Middle frontal gyrus (tissue), 1 donor: ENCODE data around the gene SLC8A2.
A peak's percentile ranks its signal among the peaks of the same experiment; 100 is the strongest.

Source experiments
- DNase-seq: peaks from one replicate; pipeline ENCODE4 v3.0.0-alpha.2; 2015; ENCODE audit warnings: low spot score; ENCODE audit errors: extremely low spot score

The SLC8A2 gene

GRCh38 chr19:47432499-47432898 lies 39.2 kb downstream of the SLC8A2 start:
- no peak for DNase-seq

DNA sequence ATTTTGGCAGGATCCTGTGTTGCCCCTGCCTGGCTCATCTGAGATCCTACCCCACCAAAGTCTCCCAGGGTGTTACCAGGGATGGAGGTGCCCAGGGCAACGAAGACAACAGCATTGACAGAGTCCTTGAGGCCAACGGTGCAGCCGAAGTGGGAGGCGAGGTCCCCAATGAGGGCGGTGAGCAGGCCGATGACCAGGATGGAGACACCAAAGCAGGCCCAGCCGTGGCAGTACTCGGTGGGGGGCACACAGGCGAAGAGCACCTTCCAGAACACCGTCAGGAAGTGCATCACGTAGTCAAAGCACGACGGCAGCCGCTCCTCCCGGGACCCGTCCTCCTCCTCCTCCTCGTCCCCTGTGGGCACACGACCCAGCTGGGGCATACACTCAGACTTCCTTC lies 39.6 kb downstream of the SLC8A2 start:
- DNase-seq, result no peak

DNA sequence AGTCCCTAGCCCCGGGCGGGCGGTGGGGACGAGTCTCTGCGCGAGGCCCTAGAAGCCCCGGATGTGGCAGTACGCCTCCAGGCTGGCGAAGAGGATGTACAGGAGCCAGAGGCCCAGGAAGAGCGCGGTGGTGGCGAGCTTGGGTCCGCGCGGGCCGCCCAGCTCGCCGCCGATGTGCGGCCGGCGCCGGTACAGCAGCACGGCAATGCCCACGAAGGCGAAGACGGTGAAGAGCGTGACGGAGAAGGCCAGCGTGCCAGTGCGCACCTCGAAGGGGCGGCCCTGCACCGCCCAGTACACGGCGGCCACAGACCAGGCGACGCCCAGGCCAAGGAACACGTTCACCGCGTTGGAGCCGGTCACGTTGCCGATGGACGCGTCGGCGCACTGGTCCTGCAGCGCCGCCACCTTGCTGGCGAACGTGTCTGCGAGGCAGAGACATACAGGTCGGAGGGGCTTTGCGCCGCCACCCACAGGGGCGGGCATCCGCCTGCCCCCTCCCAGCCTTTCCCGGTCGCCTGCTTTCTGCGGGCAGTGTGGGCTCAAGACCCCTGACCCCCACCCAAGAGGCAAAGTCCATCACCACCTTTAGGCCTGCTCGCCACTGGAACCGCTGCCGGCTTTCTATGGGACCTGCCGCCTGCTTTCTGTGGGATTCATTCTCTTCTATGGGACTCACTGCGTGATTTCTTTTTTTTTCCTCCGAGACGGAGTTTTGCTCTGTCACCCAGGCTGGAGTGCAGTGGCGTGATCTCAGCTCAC lies 41.5 kb downstream of the SLC8A2 start:
- DNase-seq, result no peak

- no peak for DNase-seq
Measured at GRCh38 chr19:47429140-47429793, 42.4 kb downstream of the SLC8A2 start.

DNA sequence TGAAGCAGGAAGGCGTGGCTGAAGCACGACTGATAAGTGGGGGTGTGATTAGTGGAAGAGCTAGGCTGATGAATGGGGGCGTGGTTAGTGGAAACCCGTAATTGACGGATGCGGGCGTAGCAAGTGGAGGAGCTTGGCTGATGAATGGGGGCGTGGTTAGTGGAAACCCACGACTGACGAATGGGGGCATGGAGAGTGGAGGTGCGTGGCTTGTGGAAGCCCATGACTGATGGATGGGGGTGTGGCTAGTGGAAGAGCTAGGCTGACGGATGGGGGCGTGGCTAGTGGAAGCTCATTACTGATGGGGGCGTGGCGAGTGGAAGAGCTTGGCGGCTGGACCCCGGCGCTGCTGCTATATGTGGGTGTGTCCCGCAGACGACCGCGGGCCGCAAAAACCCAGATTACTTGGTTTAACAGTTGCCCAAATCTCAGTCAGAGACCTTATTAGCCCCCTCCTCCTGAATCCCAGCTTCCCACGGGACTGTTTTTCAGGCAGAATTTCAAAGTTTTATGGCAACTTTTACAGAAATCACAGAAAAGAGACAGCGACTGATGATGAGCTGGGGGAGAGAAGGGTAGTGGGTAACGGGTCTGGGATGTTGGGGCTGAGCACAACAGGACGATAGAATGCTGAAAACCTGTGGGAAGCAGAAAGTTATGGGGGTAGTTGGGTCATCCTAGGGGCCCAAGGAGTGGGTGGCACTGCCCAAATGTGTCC lies 43.4 kb downstream of the SLC8A2 start:
- DNase-seq, result peak; percentile 88

DNA sequence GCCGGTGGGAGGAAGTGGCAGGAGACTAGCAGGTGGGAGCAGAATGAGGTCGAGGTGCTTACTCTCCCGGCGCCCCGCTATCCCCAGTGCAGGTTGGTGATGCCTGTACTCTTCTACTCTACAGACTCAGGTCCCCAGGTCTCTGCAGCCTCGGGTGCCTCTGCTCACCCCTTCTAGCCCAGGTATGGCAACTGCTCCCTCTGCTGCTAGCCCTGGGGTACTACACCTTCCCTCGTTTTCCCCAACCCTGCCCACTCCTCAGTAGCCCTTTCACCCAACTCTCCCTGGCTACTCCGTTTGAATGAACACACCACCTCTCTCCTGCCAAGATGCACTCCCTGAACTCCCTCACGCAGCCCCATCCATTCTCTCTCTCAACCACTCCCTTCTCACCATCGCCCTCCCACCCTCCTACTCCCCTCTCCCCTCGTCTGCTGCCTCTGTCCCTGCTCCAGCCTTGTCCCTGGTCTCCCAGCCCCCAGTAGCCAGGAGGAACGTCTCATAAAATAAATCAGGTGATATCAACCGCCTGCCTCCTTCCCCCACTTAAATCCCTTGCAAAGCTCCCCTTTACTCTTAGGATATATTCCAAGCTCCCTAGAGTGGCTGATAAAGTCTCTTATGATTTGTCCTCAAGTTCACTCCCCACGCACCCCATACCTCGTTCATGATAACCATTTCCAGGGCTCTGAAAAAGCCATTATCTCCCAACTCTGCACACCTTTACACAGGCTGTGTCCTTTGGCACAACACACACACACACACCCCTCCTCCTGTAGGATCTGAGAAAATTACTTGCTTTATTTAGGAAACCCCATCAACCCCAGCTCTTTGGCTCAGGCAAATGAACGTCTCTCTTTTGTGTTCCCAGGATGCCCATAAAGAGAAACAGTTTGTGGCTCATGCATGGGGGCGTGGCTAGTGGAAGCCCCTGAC lies 44.2 kb downstream of the SLC8A2 start:
- no peak for DNase-seq

- DNase-seq, result no peak
Measured at GRCh38 chr19:47423203-47423882, 48.4 kb downstream of the SLC8A2 start.

GRCh38 chr19:47422417-47423163 lies 49.1 kb downstream of the SLC8A2 start:
- DNase-seq, result no peak

- DNase-seq, result no peak
Measured at GRCh38 chr19:47421844-47422395, 49.8 kb downstream of the SLC8A2 start.

GRCh38 chr19:47421244-47421786 lies 50.4 kb downstream of the SLC8A2 start:
- no peak for DNase-seq

DNA sequence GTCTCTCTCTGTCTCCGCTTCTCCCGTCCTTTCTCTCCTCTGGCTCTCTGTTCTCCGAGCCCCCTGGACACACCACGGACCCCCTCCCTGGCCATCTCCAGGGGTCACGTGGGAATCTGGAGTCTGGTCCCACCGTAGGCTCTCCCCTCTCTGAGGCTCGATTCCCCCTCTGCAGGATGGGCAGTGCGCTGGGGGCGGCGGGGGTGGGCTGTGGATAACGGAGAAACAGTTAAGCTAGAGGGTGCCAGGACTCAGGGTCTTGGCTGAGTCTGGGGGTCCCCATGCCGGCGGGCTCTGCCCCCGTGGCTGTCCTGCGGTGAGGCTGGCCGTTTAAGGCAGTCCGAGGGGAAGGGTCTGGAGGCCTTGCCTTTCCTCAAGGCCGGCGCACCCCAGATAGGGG lies 51.9 kb downstream of the SLC8A2 start:
- DNase-seq, result no peak

DNA sequence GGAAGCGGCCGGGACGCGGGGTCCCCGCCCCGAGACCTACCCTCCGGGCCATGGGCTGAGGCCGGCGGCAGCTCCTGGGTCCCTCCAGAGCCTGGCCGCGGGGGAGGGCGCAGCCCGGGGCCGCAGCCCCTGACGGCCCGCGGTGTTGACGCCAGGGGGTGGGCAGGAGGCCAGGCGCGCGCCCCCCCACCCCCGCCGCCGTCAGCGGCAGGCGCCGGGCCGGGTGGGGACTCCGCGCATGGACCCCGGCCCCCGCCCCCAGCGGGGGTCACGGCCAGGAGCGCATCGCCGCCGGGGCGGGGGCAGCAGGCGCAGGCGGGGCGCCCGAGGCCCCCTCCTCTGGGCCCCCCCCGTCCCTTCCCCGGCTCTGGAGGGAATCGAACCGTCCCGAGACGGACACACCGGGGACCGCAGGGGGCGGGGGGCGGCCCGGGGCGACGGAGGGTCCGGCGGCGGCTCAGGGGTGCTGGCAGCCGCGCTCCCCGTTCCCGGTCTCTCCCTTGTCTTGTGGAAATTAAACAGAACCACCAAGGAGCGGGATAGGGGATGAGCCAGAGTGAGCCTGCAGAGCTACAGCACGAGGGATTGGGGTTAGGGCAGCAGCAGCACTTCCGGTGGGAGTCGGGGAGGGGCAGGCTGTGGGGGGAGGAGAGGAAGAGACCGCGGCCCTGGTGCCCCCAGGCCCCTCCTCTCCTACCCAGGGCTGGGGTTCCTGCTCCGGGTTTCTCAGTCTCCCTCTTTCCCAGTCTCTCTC lies 52.5 kb downstream of the SLC8A2 start, which contains the start of gene MEIS3:
TSS of gene MEIS3 (minus strand) at position 498 of the 754 bp plus-strand sequence. CDS start at position 52, 446 bp downstream.
- no peak for DNase-seq

DNA sequence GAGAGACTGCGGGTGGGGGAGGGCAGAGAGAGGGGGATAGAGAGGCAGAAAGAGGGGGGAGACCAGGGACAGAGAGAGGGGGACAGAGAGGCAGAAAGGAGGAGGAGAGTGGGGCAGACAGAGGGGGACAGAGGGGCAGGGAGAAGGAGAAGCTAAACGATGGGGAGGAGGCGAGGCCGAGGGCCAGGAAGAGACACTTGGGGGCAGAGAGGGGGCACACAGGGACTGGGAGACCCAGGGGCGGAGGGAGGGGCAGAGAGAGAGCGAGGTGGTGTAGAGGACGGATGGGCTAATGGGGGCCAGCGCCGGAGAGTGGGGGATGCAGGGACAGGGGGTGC lies 53.0 kb downstream of the SLC8A2 start:
- no peak for DNase-seq

DNA sequence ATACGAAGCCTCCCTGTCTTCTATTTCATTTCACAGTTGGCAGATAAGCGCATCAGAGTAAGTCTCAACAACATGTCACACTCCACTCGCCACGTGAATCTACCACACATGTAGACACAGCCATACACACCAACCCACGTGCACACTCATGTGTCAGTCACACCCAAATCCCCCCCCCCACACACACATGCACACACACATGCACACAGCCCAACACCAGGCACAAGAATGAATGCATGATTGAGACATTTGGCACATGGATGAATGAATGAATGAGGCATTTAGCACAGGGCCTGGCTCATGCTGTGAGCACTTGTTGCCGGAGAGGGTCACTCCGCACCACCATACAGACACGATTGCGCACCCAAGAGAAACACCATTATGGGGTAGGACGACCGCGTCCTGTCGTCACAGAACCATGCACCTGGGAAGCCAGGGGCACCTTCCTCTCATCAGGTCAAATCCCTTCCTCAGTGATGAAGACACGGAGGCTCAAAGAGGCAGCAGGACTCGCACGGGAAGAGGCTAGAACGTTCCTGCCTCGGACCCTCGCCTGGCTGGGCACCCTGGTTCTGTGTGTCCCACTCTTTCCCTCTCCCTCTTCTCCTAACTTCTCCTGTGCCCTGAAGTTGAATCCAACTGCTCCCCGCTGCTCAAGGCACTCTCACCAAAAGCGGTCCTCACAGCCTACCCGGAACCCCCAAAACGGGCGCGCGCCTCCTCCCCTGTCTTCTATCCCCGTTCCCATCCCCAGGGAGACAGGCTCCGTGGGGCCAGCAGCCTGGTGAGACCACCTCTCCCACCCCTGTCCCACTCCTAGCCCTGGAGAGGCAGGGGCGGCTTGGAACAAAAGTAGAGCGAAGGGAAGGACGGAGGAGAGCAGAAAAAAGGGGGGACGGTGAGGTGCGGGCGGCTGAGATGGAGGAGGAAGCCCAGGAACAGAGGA lies 53.7 kb downstream of the SLC8A2 start:
- DNase-seq, result no peak

GRCh38 chr19:47417107-47417745 lies 54.5 kb downstream of the SLC8A2 start:
- no peak for DNase-seq

- DNase-seq, result no peak
Measured at GRCh38 chr19:47416643-47416985, 55.1 kb downstream of the SLC8A2 start.
